DMS79 (cell line): Measurements from ENCODE around the gene RAD51B.

Experiments used
- DNase-seq: peaks from one replicate; lab custom pipeline; 2025; lab: John Stamatoyannopoulos, UW

Gene RAD51B

DNA sequence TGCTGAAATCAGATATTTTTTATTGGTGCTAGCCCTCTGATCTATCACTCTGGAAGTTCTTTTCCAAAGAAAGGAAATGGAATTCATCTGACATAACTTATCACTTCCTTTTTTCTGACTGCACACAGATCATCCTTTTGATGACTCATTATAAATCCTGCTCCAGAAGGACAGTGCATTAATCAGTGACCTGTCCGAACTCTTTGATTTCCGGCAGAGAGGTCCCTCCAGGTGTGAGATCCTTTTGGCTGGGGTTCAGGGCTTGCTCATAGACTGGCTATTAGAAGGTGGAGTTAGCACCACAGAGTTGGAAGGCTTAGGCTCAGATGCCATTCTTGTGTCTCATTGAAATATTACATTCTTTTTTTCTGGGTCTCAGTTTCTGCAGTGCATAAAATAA lies 645.1 kb downstream of the RAD51B start:
- DNase-seq, result no peak

DNA sequence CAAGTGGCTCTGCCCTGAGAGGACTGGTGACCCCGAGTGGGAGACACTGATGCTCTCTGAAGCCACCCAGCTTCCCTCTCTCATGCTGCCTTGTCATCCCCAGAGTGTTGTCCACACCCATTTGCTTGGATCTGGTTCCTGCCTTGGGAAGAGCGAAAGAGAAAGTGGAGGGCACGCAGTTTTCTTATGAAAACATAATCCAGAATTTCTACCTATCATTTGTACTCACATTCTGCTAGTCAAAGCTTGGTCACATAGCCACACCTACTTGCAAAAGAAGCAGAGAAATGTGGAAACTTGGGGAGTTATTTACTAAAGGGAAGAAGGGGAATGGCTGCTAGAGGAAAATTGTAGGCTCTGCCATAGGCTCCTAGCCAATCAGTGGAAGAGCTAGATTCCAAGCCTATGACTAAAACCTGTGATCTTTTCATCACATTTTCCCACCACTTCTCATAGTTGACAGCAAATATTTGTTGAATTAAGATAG lies 647.0 kb downstream of the RAD51B start:
- no peak for DNase-seq

DNA sequence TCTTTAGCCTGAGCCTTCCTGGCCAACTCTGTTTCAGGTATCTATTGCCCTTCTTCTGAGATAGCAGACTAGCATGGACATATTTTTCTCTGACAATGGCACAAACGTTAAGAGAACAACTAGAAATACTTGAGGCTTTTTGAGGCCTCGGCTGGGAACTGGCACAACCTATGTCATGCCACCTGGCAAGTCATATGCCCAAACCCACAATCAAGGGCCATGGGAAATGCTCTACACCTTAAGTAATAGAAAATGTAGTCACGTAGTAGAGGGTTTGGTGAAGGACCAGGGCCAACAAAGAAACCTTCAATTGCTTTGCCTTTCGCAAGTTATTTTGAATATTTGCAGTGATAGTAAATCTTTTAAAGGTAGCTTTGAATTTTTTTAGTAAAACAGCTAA lies 647.8 kb downstream of the RAD51B start:
- DNase-seq, result no peak

DNA sequence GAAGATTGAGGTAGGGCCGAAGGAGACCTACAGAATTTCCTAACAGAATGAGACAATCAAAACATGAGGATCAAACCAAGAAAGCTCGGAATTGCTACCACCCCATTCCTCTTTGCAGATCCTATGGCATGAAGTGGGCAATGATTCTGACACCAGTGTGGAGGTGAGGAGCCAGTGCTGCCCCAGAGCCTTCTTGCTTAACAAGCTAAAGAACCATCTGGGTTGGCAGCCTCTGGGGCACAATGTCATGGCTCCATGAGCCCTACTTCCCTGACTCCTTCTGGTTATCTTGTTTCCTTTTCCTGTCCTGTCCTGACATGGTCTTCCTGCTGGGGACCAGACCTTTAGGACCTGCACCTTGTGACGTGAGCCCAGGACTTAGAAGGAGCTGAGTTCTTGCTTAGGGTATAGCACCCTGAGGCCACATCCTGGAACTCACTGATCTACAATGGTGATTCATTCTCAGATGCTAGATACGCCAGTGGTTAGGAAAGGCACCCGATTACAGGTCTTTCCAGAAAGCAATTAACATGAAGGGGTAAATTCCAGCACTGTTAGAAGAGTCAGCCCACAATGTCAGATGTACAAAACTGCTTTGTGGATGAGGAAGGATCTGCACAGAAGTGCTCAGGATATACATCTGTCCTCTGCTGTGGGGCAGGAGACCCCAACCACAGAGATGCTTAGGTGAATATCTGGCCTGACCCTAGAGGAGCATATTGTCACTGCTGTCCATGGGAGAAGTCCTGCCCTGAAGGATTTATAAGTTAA lies 649.0 kb downstream of the RAD51B start:
- DNase-seq, result no peak

DNA sequence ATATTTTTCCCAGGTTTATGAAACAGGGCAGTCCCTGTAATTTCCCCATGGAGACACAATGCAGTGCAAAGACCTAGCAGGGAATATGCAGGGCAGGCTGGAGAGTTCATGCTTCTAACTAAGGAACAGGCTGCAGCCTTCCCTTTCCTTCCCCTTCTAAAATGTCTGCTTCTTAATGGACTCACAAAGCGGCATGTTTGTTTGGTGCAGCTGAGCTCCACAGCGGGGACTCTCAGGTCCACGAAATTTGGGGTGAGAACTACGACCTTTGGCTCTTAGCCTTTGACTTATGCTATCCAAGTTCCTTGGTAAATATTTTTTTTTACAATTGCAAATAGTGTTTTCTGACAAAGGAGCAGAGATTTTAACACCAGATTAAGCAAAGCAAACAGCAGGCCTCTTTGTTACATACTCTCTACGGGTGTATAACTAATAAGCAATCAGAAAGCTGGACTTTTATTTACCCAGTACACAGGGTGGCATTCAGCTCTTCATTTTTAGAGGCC lies 649.7 kb downstream of the RAD51B start:
- no peak for DNase-seq

DNA sequence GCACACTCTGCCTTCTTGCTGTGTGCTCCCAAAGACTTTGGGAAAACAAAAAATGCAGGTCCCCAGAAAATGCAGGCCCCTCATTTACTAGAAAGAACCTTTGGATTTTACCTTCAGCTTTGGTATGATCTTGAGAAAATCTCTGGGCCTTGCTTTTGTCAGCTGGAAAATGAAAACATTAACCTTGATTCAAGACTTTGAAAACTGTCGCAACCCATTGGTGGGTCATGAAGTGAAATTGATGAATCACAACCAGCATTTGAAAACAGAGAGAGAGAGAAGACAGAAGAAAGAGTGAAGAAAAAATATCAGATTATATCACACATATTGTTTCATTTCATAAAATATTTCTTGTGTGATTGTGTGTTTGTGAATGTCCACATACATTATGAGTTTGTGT lies 650.8 kb downstream of the RAD51B start:
- DNase-seq, result no peak

DNA sequence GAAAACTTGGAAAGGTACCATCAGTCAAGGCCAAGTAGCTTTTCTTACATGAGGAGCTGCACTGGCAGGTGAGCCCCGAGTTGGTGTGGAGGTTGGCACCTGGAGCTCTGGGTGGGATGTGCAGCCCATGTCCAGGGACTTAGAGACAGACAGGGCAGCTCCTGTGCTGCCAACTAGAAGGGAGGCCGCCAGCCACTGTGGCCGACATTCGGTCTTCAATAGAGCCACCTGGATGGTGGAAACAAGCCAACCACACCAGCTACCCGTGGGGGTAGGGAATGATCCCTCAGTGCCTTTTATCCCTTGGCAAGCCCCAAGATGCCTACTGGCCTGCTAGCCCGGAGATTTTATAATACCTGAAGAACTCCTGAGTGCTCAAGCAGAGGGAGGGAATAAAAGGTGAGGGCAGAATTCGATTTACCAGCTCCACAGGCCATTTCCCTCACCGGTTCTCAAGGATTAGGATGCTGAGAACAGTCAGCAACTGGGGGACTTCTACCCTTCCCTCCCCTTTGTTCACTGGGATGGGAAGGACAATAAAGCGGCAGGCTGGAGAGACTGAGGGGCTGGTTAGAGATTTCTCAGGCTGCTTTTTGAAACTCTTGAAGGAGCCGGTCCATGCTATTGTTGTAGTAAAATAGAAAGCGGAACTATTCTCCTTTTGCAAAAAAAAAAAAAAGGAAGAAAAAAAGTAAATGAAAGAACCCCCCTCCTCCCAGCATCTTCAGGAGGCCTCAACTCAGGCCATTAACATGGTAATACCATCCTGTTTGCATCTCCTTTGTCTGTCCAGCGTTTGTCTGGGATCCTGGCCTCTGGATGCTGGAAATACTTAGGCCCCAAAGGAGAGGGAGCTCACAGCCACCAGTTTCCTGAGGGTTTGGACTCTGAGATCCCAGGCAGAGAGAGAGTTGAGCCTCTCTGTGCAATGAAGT lies 651.7 kb downstream of the RAD51B start:
- no peak for DNase-seq

DNA sequence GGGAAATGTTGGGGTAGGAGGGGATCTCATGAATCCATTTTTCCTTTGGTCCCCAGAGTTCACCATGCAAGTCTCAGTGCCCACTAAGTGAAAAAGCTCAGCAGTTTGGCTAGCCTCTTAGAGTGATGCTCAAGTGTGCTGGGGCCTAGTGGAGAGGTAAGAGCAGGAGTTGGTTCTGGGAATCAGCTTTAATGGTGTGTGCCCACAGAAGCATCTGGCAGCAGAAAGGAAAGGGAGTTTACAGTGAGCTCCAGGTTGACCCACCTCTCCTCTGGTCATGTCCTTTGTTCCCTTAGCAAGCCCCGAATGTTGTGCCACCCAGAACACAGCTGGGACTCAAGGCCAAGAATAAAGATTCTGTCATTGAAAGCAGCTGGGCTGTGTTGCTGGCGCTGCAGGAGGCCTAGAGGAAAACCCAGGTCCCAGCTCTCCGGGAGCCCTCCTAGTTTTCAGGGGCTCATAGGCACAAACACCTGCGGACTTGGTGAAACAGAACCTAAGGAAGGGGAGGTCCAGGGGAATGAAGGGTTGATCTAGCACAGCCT lies 652.5 kb downstream of the RAD51B start:
- DNase-seq, result peak; percentile 21

DNA sequence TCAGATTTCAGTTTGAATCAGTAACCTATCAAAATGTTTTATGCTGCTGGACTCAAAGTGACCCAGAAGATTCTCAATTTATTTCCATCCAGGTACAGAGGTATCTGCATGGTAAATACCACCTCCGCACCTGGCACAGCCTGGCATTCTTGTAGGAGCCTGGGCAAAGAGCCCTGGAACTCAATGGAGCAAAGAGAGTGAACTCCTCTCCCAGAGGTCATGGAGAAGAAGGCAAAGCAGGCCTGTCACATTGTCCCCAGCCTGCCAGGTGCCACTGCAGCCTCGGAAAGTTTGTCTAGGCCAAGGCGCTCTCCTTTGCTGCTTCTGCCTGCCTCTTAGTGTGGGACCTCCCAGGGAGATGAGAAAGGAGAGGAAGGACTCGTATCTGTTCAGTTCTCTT lies 653.5 kb downstream of the RAD51B start:
- DNase-seq, result peak; percentile 50

DNA sequence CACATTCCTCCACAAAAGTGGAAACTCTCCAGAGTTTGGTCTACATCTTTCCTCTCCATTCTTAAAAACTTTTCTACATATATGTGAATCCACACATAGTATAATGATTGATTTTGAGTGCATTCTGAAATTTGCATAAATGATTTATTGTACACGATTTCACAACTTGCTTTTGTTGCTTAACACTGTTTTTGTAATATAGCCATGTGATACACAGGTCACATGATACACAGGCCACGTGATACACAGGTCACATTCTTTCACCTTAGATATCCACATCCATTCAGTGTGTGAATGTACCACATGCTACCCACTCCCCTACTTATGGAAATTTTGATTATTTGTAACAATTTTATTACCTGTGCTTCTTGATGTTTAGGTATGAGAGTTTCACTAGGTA lies 654.2 kb downstream of the RAD51B start:
- no peak for DNase-seq

DNA sequence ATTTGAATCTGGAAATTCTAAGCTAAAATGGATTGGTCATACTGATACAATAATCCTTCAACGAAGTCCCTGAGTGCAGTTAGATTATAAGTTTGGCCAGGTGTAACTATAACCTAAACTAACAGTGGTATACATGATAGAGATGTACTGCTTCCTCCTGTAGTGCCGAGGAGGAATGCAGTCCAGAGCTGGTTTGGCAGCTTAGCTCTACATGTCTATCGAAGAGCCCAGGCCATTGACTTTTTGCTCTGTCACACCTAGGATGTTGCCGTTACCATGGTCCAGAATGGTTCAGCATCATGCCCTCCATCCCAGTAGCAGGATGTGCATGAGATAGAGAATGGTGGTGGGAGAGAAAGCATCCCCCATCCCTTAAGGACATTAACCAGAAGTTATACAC lies 655.2 kb downstream of the RAD51B start:
- DNase-seq, result no peak

DNA sequence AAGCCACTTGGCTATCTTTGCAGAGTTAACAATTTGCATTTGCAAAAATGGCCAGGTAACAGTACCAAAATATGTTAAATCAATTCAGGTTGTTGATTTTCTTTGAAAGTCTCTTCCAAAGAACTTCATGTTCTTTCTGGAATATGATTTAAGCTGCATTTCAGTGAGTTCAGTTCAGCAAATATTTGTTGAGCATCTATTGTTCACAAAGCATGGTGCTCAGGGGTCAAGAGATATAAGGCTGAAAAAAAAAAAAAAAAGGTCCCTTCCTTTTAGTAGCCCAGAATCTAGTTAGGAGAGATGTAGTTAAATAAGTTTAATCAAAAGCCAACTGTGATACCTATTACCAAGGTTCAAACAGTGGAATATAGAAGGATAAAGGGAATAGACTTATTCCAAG lies 656.2 kb downstream of the RAD51B start:
- DNase-seq, result no peak

DNA sequence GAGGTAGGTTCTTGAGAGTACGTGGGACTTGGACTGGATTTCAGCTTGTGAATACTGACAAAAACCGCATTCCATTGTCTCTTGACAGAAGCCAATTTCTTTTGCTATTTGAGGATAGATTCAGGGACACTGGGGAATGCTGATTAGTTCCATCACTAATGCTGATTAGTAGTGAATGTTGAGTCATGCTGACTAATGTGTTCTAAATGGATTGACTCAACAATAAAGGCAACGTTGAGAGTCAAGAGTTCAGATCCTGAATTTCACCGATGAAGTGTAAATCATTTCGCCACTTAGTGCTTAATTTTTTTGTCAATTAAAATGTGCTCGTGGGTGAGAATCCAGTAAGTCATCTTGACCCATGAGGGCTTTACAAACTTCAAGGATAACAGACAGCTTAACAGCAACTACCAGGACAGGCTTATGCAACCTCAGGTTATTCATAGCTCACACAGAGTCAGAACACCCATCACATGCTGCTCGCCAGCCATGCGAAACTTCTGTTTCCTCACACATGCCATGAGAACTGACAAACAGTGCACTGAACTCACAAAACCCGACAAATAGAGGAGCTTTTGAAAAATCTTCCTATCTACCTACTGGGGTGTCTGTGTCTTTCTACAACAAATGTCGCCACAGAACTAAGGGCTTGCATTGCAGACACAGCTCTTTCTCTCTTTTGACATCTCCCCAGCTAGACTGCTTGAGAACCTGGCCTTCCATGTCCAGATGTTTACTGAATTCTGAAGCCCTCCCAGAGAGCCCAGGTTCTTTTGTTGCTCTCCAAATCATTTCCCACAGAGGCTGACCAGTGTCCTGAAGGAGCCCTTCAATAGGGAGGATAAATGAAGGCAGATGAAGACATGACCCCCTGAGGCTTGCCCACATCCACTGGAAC lies 656.9 kb downstream of the RAD51B start:
- no peak for DNase-seq

DNA sequence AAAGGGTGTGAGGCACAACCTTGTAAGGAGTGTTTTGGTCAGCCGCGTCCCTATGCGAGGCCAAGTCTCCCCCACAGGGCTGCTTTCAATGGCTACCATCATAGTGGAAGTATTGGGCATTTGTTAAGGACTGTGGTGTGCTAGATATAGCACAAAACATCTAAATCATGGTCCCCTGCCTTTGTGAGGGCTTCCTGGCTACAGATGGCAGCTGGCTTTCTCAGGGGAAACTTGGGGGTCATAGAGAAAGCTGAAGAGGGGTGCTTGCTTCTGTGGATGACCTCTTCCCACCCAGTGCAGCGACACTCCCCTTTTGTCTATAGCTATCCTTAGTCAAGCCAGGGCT lies 657.5 kb downstream of the RAD51B start:
- DNase-seq, result no peak

DNA sequence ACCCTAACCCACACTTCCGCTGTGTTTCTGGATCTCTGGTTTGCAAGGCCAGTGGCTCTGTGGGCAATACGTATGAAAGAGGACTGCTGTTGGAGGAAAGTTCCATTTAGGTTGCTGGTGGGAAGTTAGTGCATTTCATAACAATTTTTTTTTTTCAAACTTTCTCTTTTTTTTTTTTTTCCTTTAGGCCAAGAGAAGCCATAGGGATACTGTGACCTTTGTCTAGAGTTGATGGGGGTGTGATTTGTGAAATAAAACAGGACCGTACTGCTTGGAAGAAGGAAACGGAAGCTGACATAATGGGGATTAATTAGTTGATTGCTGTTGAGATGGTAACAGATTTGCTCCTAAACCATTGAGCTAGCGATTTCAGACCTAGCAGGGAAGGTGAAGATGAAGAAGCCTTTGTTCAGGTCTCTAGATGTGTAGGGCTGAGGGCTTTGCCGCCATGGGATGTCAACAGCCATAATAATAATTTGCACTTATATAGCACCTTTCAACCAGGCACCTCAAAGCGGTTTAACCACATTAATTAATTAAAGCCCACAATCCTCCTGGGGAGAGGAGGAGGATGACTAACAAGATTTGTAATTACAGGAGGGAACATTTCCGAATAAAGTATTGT lies 658.0 kb downstream of the RAD51B start:
- no peak for DNase-seq

DNA sequence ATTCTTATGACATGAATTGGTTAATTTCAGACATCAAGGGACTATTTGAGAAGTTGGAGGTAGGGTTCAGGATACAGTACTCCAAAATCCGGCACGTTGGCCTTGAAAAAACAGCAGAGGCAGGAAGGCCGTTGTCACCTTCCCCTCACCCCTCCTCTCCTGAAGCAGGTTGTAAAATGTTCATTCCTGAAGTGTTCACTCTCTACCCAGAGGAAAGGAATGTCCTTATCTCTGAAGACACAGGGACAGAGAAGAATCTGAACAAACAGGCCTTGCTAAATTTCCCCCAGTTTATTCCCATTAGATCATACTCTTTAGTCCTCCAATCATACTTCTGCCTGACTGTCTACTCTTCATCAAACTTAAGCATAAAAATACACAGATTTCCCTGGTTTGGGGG lies 659.7 kb downstream of the RAD51B start:
- no peak for DNase-seq

DNA sequence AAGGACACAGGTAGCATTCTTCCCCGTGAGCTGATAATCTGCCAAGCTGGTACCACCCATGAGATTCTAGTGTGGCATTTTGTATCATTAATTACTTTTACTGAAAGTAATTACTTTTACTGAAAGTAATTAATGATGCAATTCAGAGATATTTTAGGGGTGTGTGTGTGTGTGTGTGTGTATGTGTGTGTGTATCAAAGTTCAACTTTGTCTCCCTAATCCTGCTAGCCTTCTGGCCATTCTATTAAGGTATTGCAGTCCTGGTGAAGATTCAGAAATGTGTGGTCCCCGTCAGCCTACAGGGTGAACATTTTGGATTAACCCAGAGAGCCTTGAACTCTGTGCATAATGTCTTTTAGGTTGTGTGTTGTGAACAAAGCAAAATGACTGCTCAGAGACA lies 662.4 kb downstream of the RAD51B start:
- no peak for DNase-seq

DNA sequence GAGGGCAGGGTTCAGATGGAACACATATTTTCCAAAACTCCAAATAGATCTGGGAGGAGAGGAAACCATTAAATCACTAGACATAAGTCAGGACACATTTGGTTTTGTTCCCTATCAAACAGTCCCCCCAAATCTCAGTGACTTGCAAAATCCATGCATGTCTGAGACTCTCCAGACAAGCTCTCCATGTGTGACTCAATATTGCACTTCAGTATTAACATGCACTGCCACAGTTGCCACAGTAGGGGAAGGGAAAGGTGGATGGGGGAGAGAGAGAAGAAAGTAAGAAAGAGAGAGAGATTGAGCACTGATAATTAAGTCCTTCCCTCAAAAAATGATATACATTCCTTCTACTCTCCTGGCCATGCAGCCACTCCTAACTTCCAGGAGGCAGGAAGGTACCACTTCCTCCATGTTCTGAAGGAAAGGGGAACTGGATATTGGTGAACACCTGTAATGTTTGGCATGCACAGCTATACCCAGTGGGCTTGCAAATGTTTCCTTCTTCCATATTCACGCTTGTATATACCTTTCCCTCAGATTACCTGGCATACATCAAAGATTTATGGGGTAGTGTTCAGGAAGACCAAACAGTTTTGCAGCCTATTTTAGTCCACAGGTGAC lies 663.3 kb downstream of the RAD51B start:
- DNase-seq, result no peak

DNA sequence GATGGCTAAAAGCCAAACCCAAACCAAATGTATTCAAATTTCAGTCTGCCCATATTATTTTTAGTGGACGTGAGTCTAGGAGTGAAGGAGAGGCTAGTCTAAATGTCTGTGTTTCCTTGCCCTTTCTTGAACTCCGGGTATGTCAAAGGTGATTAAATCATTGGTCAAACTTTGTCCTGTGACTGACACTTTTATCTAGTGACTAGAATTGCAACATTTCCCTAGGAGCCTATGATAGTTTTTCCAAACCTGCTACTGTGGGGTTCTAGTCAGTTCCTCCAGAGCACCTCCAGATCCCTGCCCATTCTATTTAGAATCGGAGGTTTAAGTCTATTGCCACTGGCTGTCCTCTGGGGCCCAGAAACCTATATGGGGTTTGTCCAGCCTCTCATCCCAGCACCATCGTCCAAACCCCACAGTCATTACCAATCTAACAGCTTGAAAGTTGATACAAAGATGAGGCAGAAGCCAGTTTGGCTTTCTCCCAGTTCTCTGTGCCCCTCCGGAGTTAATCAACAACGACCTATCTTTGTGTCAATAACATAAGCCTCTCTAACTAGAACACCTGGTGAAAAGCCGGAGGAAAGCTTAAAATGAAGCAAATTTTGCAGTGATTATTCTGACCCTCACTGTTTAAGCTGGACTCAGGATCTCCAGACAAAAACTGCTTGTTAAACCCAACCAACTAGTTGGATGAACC lies 666.6 kb downstream of the RAD51B start:
- DNase-seq, result no peak

DNA sequence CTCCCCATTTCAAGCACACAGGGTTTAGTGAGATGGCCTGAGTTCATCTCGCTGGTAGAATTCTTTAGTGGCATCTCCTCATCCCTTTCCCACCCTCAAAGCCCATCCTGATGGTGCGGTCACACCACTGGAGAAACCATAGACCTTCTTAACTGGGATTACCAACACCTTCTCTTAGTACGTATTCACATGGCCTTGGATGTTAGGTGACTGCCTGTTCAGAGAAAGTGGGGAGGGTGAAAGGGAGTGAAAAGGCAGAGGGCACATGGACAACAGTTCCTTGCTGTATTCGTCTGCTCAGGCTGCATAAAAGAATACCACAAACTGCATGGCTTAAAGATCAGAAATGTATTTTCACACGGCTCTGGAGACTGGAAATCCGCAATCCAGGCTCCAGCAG lies 667.2 kb downstream of the RAD51B start:
- DNase-seq, result no peak
